Endometrium (tissue), 2 donors: ENCODE data around the gene ALPG.
"Not testable (repeated sequence)": the region's sequence is repeated elsewhere in the genome, so short reads cannot be mapped to it uniquely, and the experiment has no call there.

ENCODE experiments used
- FAIRE-seq: peaks from 2 replicates; lab custom pipeline; 2012; peaks lifted over from hg19 to GRCh38; lab: Jason Lieb, UNC
- donor health status: control.
- donor health status: control.

Gene ALPG

DNA sequence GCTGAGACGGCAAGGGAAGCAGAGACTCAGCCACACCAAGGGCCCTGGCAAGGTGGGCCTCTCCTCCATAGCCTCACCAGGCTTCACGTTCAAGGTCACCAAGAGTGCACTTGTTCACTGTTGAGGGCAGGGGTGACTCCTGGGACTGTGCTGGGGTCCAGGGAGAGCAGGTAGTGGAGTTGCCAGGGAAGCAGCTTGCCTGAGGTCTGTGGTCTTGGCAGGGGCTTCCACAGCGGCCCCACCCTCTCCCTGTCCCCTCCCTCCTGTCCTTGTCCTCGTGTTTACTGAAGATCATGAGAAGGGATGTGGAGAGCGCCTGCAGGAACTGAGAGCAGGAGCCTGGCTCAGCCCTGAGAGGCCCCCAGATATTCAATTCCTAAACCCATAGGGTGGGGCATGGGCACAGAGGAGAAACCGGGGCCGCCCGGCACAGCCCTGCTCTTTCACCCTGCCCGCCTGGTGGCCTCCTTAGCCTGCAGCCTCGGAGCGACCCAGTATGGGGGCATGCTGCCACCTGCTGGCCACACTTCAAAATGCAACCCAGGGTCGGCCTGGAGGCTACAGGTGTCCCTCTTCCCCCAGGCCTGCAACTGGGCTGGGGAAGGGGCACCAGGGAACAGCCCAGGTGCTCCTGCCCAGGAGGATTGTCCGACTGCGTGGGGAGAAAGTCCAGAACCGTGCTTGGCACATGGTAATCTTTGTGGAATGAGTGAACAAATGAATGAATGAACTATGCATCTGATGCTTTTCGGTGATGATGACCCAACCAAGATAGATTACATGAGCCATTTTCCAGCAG lies 33.8 kb downstream of the ALPG start:
- FAIRE-seq, result not testable (repeated sequence)

DNA sequence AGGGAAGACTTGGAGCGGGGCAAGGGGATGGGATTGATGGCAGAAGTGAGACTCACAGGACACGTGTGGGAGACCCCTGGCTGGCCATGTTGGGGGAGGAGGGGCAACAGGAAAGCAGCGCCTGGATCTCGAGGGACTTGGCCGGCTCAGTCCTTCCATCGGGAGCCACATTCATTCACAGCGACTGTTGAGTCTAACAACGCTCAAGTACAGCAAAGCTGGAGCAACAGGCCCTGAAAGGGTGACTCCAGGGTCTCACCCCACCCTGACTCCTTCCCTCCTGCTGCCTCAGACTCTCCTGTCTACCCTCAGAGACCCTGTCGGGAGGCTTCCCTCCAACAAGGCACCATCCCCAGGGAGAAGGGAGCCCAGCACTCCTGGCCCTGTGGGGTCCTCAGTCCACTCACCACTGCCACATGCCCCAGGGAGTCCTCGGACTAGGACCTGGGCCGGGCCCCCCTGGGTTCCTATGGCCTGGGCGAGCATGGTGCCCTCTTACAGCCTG lies 34.6 kb downstream of the ALPG start:
- no peak for FAIRE-seq

DNA sequence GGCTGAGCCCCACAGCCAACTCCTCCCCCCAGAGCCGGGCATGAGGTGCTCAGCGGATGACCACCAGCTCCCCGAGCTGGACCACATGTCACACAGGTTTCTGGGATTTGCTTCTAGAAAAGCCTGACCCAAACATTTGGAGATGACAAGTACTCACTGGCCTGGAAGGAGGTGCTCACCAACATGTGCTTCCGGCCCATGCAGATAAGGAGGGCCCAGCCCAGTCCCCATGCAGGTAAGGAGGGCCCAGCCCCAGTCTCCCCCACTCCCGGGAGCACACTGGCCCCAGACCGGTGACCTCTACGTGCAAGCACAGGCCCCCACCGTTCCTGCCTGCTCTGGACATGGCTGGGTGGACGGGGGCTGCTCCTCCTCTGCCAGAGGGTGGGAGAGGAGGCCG lies 35.3 kb downstream of the ALPG start:
- FAIRE-seq, result not testable (repeated sequence)

DNA sequence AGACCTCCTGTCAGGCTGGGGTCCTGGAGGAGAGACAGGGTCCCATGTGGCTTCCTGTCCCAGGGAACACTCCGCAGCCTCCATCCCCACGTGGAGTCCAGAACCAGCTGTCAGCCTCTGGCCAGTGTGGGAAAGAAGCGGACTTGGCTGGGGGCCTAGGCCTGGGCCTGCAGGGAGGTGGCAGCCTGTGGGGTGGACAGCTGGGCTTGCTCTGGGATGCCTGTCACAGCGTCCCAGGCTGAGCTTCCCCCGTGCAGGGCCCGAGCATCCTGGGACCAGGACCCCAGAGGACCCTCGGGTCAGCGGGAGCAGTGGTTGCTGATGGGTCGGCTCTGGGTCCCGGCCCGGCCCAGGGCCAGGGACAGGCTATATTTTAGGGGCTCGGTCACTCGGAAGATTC lies 35.8 kb downstream of the ALPG start:
- FAIRE-seq, result not testable (repeated sequence)

DNA sequence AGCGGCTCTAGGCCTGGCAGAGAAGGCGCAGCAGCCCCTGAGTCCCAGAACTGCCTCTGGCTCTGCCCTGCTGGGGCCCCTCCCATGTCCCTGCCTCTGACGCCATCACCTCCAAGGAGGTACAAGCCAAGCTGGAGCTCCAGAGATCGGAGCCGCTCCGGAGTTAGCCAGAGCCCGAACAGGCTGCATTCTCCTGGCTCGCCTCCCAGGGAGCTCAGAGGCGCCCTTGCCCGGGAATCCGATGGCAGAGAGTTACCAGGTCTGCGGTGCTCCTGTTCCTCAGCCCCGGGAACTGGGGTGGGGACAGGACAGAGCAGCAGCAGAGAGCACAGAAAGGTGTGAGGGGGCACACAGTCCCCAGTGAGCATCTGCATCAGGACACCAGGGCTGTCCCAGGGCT lies 36.4 kb downstream of the ALPG start:
- not testable (repeated sequence) for FAIRE-seq

DNA sequence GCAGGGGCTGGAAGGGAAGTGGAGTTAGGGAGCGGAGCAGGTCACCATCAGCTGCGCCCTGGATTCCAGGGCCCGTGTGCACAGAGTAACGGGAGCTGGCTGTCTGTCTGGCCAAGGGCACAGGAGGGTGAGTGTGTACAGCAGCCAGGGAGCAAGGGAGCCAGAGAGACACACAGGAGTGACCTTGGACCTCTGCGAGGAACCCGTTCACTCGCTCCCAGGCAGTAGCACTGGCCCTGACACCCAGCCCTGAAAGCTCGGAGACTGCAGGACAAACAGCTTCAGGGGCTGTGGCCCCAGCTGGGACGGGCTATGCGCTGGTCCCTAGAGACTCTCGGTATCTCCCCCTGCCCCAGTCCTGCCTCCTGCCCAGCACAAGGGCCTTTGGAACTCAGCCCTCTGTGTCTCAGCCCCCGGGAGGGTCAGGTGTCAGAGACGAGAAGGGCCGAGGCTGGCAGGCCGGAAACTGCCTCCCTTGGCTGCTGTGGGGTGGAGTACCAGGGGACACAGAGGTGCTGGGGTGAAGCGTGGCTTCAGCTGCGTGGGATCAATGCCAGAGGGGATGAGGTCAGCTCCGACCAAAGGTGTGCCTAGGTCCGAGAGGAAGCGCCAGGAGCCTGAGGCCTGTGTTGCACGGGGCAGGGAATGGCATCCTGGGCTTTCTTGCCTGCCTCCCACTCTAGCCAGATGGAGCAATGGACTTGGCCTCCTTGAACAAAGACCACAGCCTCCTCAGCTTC lies 37.2 kb downstream of the ALPG start:
- not testable (repeated sequence) for FAIRE-seq

DNA sequence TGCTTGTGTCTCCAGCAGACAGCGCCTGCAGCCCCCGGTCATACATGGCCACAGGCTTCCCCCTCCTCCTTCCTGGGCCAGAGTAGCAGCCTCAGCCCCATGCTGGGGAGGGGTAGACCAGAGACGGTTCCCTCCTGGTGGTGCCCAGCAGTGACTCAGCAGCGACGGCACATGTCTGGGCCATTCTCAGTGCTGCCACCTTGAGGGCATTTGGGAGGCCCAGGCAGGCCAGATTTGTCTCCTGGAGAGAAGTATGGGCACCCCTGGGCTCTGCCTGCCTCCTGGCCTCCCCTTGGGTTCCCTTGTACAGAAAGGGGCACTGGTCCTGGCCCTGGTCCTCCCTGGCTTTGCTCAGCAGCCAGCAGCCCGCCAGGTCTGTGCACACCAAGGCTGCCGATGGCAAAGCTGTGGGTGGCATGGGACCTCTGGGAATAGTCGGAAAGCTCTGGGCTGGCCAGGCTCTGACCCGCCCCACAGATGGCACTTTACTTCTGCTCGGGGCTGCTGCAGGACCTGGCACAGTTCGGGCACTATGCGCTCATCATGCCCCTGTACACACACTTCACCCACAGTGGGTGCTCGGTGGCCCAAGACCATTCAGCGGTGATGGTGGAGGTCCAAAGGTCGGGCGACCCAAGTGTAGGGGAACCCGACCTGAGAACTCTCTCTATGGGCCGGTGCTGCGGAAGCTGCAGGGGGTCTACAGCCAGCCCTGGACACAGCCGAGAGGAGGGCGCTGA lies 37.9 kb downstream of the ALPG start:
- no peak for FAIRE-seq

DNA sequence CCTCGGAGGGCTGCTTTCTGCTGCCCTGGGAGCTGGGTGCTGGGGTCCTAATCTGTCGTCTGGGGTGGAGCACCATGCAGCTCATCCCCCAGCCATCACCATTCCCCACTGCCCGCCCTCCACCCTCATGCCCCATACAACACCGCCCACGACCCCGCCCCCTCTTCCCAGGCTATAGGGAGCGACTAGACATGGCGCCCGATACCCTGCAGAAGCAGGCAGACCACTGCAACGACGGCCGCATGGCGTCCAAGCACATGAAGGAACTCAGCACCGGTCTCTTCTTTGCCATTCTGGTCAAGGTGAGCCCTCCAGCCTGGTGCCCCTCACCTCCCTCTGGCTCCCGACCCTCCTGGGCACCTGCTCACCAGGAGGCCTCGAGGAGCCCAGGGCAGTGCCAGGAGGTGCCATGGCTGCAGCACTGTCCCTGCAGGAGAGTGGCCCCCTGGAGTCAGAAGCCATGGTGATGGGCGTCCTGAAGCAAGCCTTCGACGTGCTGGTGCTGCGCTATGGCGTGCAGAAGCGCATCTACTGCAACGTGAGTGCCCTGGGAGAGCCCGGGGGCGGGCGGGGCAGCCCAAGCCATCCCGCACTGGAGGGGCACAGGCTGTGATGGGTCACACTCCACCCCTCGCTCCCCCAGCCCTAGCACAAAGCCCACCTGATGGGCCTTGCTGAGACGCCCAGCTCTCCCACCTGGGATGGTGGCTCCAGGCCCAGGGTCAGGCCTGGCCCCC lies 38.7 kb downstream of the ALPG start:
- not testable (repeated sequence) for FAIRE-seq

DNA sequence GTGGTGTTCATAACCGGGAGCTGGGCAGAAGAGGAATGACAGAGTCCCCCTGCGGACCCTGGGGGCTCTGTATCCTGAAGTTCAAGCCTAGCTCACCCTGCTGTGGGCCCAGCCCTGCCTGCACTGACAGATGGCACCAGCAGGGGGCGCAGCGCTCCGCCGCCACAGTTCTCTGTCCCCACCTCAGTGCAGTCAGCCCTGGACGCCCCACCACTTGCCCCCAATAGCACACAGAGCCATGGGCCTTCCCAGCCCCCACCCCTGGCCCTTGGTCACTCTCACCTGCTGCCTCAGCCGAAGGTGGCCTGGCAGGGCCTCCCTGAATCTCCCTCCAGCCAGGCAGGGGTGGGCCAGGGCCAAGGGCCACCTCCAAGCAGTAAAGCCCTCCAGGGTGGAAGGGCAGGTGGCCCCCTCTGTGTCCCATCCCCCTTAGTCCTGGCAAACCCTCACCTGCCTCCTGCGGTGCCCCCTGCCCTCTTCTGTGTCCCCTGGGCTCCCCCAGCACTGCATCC lies 39.7 kb downstream of the ALPG start:
- not testable (repeated sequence) for FAIRE-seq

DNA sequence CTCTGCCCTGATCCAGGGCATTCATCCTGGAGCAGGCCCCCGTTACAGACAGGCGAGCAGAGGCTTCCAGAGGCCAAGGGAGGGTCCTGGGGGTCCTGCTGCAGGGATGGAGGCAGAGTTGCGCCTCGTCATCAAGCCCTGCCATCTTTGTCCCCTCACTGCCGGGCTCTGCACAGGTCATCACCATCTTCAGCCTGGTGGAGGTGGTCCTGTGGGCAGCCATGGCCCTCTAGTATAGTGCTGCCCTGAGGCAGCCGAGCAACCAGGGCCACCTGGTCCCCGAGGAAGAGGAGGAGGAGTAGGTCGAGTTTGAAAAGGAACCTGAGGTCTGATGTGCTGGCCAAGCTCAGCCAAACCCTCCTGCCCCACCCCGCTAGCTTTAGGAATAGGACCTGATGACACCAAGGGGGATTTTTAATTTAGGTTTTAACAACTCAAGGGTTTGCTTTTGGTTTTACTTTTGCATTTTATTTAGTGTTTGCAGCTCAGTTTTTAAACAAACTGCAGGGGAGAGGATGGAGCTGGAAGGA lies 40.5 kb downstream of the ALPG start:
- no peak for FAIRE-seq

DNA sequence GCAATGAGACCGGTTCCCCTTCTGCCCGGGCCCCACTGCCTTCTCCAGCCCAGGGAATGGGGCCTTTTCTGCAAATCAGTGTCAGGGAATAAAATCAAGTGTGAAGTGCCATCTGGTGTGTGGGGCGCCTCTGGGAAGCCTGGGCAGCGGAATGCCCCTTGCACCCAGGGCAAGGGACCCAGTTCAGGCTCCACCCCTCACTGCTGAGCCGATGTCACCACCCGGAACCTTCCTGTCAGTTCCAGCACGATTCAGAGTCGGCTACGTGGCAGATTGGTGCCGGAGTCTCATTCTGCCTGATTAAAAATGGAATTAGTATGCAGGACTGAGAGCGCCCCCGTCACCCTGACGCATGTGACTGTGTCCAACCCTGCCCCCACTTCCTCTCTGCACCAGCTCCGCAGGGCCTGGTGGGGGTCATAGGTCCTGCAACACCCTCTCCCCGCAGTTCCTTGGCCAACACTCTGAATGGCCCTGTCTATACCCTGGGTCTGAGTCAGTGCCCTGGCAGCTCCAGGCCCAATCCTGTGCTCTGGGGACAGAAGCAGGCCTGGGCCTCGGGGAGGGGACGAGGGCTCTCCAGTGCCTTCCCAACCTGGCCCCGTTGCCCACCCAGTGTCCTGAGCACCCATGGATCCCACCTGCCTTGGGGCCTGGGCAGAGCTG lies 41.1 kb downstream of the ALPG start:
- no peak for FAIRE-seq

DNA sequence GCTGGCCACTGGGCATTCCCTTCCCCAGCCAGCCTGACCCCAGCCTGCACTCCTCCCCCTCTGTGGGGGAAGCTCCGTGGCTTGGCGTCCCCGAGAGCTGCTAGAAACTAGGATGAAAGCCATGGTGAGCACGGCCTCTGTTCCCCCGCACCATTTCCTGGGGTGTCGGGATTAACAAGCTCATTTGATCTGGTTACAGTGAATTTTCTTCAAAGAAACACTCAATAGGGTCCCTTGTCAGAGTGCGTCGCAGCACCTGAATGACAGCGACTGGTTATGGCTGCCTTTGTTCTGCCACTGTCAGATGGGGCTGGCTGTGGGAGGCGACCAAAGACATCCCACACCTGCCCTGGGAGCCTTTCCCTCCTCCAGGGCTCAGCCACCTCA lies 41.7 kb downstream of the ALPG start:
- no peak for FAIRE-seq

DNA sequence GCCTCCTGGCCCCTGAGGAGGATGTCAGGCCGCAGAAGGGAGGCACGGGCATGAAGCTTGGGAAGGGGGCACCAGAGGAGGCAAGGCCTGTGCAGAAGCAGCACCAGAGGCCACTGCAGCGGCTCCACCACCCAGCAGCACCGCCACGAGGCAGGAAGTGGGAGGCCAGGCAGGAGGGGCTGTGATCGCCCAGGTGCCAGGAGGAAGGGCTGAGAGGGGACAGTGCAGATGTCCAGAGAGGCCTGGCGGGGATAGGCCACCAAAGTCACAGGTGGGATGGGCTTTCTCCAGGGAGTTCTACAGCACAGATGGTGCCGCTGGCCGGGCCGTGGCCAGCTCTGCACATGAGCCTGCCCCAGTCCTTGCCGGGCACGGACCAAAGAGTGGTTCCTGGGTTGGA lies 43.3 kb downstream of the ALPG start:
- no peak for FAIRE-seq

DNA sequence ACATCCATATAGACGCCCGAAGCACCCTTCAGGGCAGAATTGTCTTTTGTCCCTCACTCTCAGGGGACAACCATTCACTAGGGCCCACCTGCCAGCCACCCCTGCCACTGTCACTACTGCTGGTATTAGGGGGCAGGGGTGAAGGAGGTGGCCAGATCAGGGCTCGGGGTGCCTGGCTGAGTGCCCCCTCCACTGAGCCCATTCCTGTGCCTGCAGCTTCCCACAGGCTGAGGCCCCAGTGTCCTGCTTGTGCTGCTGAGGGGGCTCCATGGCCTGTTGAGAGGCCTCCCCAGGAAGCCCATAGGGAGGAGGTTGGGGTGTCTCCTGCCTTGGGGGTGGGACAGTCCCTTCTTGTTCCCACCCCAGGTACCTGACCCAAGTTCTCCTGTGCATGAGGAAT lies 45.0 kb downstream of the ALPG start:
- not testable (repeated sequence) for FAIRE-seq

DNA sequence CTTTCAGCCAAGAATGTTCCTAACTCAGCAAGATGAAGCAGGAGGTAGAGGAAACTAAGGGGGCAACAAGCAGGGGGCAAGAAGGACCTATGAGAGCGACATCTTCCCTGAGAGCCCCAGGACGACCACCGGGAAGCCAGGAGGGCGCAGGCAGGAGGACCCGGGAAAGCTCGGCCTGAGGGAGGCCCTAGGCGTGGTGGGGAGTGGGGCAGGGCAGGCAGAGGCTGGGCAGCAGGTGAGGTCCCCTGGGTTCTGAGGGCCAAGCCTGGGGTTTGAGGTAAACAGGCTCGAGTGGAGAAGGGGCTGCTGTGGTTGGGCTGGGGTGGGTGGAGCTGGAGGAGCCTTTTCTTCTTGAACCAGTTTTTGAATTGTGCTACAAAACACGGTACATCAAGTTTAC lies 48.0 kb downstream of the ALPG start:
- FAIRE-seq, result no peak

DNA sequence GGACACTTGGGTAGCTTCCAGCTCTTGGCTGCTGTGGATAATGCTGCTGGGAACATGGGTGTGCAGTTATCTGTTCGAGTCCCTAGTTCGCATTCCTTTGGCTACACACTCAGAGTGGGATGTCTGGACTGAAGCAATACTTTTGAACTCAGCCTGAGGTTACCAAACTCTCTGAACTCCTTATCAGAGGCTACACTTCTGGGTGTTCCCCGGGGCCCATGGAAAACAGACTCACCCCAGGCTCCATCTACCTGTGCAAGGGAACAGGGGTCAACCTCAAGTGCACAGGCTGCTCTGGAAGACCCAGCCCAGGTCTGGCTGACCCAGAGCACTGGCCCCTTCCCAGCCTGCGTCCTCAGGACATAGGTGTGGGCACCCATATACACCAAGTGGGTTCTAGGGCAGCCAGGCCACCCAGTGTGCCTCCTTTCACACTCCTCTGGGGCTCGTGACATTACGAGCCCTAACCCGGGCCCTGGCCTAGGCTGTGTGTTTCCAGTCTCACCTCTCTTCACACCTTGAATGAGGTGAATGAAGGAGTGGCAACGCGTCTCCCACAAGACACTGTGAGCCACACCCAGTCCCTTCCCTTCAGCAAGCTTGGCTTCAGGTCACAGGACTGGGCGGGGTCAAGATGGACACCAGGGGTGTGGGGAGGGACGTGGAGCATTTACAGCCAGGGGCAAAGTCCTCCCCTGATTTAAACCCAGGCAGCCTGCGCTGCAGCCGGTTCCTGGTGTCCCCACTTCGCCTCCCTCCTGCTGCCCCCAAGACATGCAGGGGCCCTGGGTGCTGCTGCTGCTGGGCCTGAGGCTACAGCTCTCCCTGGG lies 49.0 kb downstream of the ALPG start, which contains the start of gene ALPI:
ALPI (plus strand) TSS at position 728 of the 830 bp plus-strand sequence; CDS start at position 775, 47 bp downstream.
- FAIRE-seq, result no peak

DNA sequence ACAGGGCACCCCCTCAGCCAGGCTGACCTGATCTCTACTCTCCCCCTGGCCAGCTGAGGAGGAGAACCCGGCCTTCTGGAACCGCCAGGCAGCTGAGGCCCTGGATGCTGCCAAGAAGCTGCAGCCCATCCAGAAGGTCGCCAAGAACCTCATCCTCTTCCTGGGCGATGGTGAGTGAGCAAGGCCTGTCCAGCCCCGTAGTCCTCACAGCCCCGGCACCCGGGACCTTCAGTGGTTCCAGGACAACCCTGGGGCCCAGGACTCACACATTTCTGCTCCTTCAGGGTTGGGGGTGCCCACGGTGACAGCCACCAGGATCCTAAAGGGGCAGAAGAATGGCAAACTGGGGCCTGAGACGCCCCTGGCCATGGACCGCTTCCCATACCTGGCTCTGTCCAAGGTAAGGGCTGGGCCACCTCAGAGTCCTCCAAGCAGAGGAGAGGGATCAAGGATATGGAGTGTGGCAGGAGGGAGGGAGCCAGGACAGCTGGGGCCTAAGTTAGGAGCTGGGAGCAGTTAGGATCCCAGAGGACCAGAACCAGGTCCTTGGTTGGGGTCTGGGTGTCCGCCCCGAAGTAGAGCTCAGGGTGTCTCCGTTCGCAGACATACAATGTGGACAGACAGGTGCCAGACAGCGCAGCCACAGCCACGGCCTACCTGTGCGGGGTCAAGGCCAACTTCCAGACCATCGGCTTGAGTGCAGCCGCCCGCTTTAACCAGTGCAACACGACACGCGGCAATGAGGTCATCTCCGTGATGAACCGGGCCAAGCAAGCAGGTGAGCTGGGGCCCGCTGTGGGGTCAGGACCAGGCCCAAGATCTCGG lies 49.9 kb downstream of the ALPG start:
- no peak for FAIRE-seq

DNA sequence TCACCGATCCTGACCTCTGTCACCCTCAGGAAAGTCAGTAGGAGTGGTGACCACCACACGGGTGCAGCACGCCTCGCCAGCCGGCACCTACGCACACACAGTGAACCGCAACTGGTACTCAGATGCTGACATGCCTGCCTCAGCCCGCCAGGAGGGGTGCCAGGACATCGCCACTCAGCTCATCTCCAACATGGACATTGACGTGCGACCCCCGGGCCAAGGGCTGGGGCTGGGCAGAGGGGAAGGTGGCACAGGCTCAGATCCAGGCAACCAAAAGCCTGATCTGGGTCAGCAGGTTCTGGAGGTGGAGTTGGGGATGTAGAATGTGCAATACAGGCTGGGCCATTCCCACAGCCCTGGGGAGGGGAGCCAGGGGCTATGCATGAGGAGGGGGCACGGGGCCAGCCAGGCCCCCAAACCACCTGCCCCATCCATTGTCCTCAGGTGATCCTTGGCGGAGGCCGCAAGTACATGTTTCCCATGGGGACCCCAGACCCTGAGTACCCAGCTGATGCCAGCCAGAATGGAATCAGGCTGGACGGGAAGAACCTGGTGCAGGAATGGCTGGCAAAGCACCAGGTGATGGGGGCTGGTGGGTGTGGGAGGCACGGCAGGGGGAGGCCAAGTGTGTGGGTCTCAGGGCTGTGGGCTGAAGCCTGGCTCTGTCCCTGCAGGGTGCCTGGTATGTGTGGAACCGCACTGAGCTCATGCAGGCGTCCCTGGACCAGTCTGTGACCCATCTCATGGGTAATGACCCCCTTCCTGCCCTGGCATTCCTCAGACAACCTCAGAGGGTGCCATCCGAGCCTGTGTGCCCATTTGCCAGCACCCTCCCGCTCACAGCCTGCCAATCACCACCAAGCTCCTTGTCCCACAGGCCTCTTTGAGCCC lies 50.7 kb downstream of the ALPG start:
- FAIRE-seq, result no peak
